Measurements from ENCODE around the gene GAPDH. TPM values are rescaled to one million over a fixed set of nuclear protein-coding genes. Genes with fewer than 3 reads are reported as not detected.
A peak's percentile ranks its signal among the peaks of the same experiment; 100 is the strongest.

GAPDH gene
- total RNA-seq, 1 donor from 2014 or later, result 3,867 TPM

- no peak for TF ChIP-seq CTCF (conservative IDR thresholded peaks at IDR 0.05)
- H3K4me3 Mint-ChIP-seq, result peak overlapping the region; percentile 98
- no peak for DNase-seq (ENCODE audit: low read depth, low spot score)
- peaks cover 25% of the 10 kb centered on the region for H3K27me3 Mint-ChIP-seq (ENCODE audit: low read depth)
- H3K4me1 Mint-ChIP-seq, result peaks cover 53% of the 10 kb centered on the region
- H3K27ac Mint-ChIP-seq (ENCODE audit: unreplicated experiment), result peak overlapping the region; percentile 74
- H3K36me3 Mint-ChIP-seq (ENCODE audit: low read depth), result peaks cover 33% of the 10 kb centered on the region
- H3K9me3 Mint-ChIP-seq, result no peaks in the 10 kb centered on the region
Measured at GRCh38 chr12:6541371-6542165, 7.3 kb downstream of the GAPDH start.

- TF ChIP-seq CTCF (conservative IDR thresholded peaks at IDR 0.05), result no peak
- peak overlapping the region; percentile 72 for H3K4me3 Mint-ChIP-seq
- no peaks in the 10 kb centered on the region for H3K9me3 Mint-ChIP-seq
- H3K27me3 Mint-ChIP-seq (ENCODE audit: low read depth), result peaks cover 19% of the 10 kb centered on the region
- DNase-seq (ENCODE audit: low read depth, low spot score), result no peak
- peak overlapping the region; percentile 74 for H3K27ac Mint-ChIP-seq (ENCODE audit: unreplicated experiment)
- peaks cover 26% of the 10 kb centered on the region for H3K36me3 Mint-ChIP-seq (ENCODE audit: low read depth)
- H3K4me1 Mint-ChIP-seq, result peaks cover 46% of the 10 kb centered on the region
Measured at GRCh38 chr12:6542209-6543009, 8.1 kb downstream of the GAPDH start.

DNA sequence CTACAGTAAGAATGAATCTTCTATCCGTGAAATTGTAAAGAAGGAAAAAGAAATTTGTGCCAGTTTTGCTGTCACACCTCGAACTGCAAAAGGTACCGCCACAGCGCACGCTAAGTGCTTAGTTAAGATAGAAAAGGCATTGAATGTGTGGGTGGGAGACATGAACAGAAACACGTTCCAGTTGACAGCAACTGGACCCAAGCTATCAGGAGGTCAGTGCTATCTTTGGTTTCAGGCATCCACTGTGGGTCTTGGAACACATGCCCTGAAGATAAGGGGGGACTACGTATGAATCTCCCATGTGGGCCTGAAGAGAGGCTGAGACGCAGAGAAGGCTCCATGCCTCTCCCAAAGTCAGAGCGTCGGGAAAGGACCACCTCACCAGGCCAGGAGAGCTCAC is 11.7 kb downstream of the GAPDH start:
- no peak for DNase-seq (ENCODE audit: low read depth, low spot score)
- no peak for TF ChIP-seq CTCF (conservative IDR thresholded peaks at IDR 0.05)
- Mint-ChIP-seq H3K36me3 (ENCODE audit: low read depth) (peaks cover 17% of the 10 kb centered on the region), H3K27ac (ENCODE audit: unreplicated experiment) (no peak overlapping the region), H3K4me3 (no peak overlapping the region), H3K4me1 (peaks cover 18% of the 10 kb centered on the region), H3K27me3 (ENCODE audit: low read depth) (peaks cover 2% of the 10 kb centered on the region), H3K9me3 (no peaks in the 10 kb centered on the region)

GRCh38 chr12:6547566-6547965 is 13.2 kb downstream of the GAPDH start:
- H3K4me3 Mint-ChIP-seq, result no peak overlapping the region
- peaks cover 8% of the 10 kb centered on the region for H3K4me1 Mint-ChIP-seq
- DNase-seq (ENCODE audit: low read depth, low spot score), result no peak
- no peaks in the 10 kb centered on the region for H3K27me3 Mint-ChIP-seq (ENCODE audit: low read depth)
- TF ChIP-seq CTCF (conservative IDR thresholded peaks at IDR 0.05), result no peak
- no peak overlapping the region for H3K27ac Mint-ChIP-seq (ENCODE audit: unreplicated experiment)
- H3K36me3 Mint-ChIP-seq (ENCODE audit: low read depth), result peaks cover 11% of the 10 kb centered on the region
- H3K9me3 Mint-ChIP-seq, result no peaks in the 10 kb centered on the region

GRCh38 chr12:6547987-6548386 is 13.7 kb downstream of the GAPDH start:
- peaks cover 8% of the 10 kb centered on the region for H3K4me1 Mint-ChIP-seq
- peaks cover 7% of the 10 kb centered on the region for H3K36me3 Mint-ChIP-seq (ENCODE audit: low read depth)
- no peak for DNase-seq (ENCODE audit: low read depth, low spot score)
- no peaks in the 10 kb centered on the region for H3K9me3 Mint-ChIP-seq
- no peak for TF ChIP-seq CTCF (conservative IDR thresholded peaks at IDR 0.05)
- H3K4me3 Mint-ChIP-seq, result no peak overlapping the region
- no peak overlapping the region for H3K27ac Mint-ChIP-seq (ENCODE audit: unreplicated experiment)
- H3K27me3 Mint-ChIP-seq (ENCODE audit: low read depth), result no peaks in the 10 kb centered on the region

All from neural crest cell (in vitro differentiated cells).